Astrocyte of the spinal cord (primary cell): ENCODE data around the gene EPS8L3.

Source experiments
- DNase-seq: peaks from one replicate; pipeline ENCODE4 v3.0.0; 2011; ENCODE audit warnings: low read depth, low spot score
- H3K4me3 ChIP-seq: 2 replicates; pipeline ENCODE4 v1.5.1; 2011; ENCODE audit warnings: low read depth, mild to moderate bottlenecking, low read length, moderate library complexity
- in situ Hi-C: cut with HindIII; loops from 2 replicates; pipeline ENCODE4 v1.10.0; 2017; ENCODE audit warnings: low sequenced_read_pairs
- TF ChIP-seq, protein P1 (sequence below): IDR thresholded peaks from 2 replicates; pipeline ENCODE4 v1.5.1; 2012; ENCODE audit warnings: low read depth, mild to moderate bottlenecking, low read length, inconsistent platforms

Gene EPS8L3

GRCh38 chr1:109781806-109782205 lies 18.1 kb upstream of the EPS8L3 start:
- TF ChIP-seq, protein P1, sequence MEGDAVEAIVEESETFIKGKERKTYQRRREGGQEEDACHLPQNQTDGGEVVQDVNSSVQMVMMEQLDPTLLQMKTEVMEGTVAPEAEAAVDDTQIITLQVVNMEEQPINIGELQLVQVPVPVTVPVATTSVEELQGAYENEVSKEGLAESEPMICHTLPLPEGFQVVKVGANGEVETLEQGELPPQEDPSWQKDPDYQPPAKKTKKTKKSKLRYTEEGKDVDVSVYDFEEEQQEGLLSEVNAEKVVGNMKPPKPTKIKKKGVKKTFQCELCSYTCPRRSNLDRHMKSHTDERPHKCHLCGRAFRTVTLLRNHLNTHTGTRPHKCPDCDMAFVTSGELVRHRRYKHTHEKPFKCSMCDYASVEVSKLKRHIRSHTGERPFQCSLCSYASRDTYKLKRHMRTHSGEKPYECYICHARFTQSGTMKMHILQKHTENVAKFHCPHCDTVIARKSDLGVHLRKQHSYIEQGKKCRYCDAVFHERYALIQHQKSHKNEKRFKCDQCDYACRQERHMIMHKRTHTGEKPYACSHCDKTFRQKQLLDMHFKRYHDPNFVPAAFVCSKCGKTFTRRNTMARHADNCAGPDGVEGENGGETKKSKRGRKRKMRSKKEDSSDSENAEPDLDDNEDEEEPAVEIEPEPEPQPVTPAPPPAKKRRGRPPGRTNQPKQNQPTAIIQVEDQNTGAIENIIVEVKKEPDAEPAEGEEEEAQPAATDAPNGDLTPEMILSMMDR, result no peak
- DNase-seq, result no peak
- in situ Hi-C loops, result loop anchor here (25.0 kb wide), 1 partner anchor 130 kb away; the partner anchor contains the start of gene CSF1
- no peak overlapping the region for H3K4me3 ChIP-seq

GRCh38 chr1:109780982-109781381 lies 17.3 kb upstream of the EPS8L3 start:
- DNase-seq, result no peak
- TF ChIP-seq, protein P1, result no peak
- in situ Hi-C loops, result loop anchor here (25.0 kb wide), 1 partner anchor 131 kb away; the partner anchor contains the start of gene CSF1

DNA sequence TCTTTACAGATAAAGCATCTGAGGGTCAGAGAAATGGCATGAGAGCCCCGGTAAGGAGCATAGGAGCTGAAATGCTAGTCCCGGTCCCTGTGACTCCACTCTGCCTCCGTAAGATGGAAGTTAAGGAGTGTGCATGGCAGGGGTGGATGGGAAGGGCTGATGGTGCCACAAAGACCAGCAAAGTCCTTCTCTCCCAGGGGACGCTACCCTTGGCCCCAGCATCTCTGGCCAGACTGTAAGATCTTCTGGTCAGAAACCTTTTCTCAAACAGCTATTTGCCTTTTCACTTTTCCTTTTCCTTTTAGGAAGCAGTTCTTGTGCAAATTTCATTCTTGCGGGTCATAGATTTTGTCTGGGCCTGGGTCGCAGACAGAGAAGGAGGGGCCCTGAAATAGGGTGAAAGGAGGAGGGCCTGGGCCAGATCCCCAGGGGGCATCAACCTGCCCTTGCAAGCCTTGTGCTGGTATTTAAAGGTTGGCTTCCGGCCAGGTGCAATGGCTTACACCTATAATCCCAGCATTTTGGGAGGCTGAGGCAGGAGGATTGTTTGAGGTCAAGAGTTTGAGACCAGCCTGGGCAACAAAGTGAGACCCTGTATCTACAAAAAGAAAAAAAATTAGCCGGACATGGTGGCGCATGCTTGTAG lies 14.4 kb upstream of the EPS8L3 start:
- in situ Hi-C loops, result loop anchor here (10.0 to 25.0 kb wide), 2 partner anchors 133 to 134 kb away; partner anchors contain the start of gene CSF1
- TF ChIP-seq, protein P1, result no peak
- no peak for DNase-seq

More at GRCh38 chr1:109780982-109781381, 17.3 kb upstream of the EPS8L3 start:
- H3K4me3 ChIP-seq, result no peak overlapping the region

DNA sequence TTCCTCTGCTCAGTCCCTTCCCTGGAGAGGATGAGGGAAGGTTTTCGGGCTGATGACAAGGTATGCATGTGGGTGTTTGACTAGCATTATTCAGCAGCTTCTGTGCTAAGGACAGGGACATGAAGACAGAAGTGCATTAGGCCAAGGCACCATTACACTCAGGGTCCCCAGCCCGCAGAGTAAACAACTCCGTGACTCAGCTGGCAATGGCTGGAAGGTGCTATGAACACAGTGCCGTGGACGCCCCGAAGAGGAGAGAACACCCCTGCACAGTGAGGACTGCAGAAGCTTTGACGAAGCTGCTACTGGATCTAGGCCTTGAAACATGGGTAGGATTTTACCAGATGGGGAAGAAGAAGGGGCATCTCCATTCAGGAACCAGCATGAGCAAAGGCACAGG lies 13.7 kb upstream of the EPS8L3 start:
- no peak for DNase-seq
- in situ Hi-C loops, result loop anchor here (10.0 to 25.0 kb wide), 2 partner anchors 133 to 135 kb away; partner anchors contain the start of gene CSF1
- no peak overlapping the region for H3K4me3 ChIP-seq
- TF ChIP-seq, protein P1, result no peak

More for the DNA sequence above, 14.4 kb upstream of the EPS8L3 start:
- H3K4me3 ChIP-seq, result no peak overlapping the region

DNA sequence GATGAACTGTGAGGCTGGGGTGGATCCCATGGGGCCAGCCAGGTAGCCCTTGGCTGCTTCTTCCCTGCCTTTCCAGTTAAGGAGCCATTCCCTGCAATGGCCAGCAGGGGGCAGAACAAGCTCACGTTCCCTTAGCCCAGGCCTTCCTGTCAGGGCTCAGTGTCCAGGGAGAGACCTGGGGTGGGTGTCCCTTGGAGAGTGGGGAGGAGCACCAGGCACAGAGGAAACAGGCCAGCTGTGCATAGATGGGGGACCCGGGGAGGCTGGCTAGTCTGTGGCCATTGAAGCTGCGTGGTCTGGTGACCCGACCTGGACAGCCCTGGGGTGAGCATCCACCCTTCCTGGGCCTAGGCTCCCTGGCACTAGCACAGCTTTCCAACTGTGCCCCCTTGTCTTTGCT lies 13.2 kb upstream of the EPS8L3 start:
- in situ Hi-C loops, result loop anchor here (10.0 to 25.0 kb wide), 2 partner anchors 132 to 135 kb away; partner anchors contain the start of gene CSF1
- peak; percentile 81 for DNase-seq
- H3K4me3 ChIP-seq, result no peak overlapping the region
- TF ChIP-seq, protein P1, result peak; percentile 94

DNA sequence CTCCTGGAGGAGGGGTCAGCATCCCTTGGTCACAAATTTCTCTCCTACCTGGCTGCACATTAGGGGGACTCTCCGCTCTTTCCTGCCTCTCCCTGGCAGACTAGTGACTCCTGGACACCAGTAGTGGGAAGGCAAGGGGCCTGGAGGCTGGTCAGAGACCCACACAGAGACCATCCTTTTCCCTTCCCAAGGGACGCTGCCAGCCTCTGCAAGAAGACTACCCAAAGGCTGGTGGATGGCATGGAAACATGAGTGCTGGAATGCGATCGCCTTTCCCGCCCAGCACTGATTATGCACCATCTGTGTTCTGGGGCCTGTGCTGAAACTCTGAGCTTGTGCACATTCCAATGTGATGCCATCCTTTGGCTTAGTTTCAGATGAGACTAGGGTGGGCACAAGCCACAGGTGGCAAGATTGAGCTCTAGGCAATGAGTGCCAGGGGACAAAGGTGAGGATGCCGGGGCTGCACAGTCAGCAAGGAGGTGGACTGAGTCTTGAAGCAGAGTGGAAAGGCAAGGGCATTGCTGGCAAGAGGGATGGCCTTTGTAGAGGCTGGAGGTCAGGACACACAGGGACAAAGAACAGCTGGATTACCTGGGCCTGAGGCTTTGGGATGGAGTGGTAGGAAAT lies 12.6 kb upstream of the EPS8L3 start:
- no peak for DNase-seq
- in situ Hi-C loops, result loop anchor here (10.0 to 25.0 kb wide), 2 partner anchors 132 to 136 kb away; partner anchors contain the start of gene CSF1
- TF ChIP-seq, protein P1, result no peak
- no peak overlapping the region for H3K4me3 ChIP-seq
